IMR-90 (cell line): ENCODE measurements around the gene LMLN.

Source experiments
- CEBPB ChIP-seq: IDR thresholded peaks from 2 replicates; pipeline ENCODE4 v1.6.1; 2012; ENCODE audit warnings: low read depth, low read length, improper control_type of control experiment
- CHD1 ChIP-seq: IDR thresholded peaks from 2 replicates; pipeline ENCODE4 v1.6.1; 2012; ENCODE audit warnings: low read depth, low read length, improper control_type of control experiment
- CTCF ChIP-seq: conservative IDR thresholded peaks from 2 replicates; pipeline ENCODE4 v1.5.1; 2012; ENCODE audit warnings: mild to moderate bottlenecking, low read depth, low read length, improper control_type of control experiment
- ELK1 ChIP-seq: fragments of 150-350 bp; IDR thresholded peaks from 2 replicates; pipeline ENCODE4 v1.6.1; 2016; ENCODE audit warnings: low read depth, mild to moderate bottlenecking, low read length, moderate library complexity, borderline replicate concordance
- FOS ChIP-seq: fragments of 150-350 bp; IDR thresholded peaks from 2 replicates; pipeline ENCODE4 v1.6.1; 2016; ENCODE audit warnings: low read depth, low read length
- MAZ ChIP-seq: IDR thresholded peaks from 2 replicates; pipeline ENCODE4 v1.6.1; 2012; ENCODE audit warnings: low read depth, mild to moderate bottlenecking, low read length, improper control_type of control experiment, moderate library complexity, borderline replicate concordance
- MXI1 ChIP-seq: IDR thresholded peaks from 2 replicates; pipeline ENCODE4 v1.6.1; 2012; ENCODE audit warnings: low read depth, mild to moderate bottlenecking, low read length, moderate library complexity, borderline replicate concordance
- NFE2L2 ChIP-seq: fragments of 150-350 bp; IDR thresholded peaks from 2 replicates; pipeline ENCODE4 v1.6.1; 2016; ENCODE audit warnings: low read depth, mild to moderate bottlenecking, low read length
- POLR2A ChIP-seq: IDR thresholded peaks from 2 replicates; pipeline ENCODE4 v1.6.1; 2012; ENCODE audit warnings: mild to moderate bottlenecking, low read depth, low read length
- RAD21 ChIP-seq: IDR thresholded peaks from 2 replicates; pipeline ENCODE4 v1.6.1; 2012; ENCODE audit warnings: low read length, improper control_type of control experiment
- RCOR1 ChIP-seq: IDR thresholded peaks from 2 replicates; pipeline ENCODE4 v1.6.1; 2012; ENCODE audit warnings: mild to moderate bottlenecking, low read length, improper control_type of control experiment; ENCODE audit not compliant: insufficient replicate concordance
- SMC3 ChIP-seq: fragments of 150-350 bp; IDR thresholded peaks from 2 replicates; pipeline ENCODE4 v1.6.1; 2016; ENCODE audit warnings: low read depth, mild to moderate bottlenecking, antibody characterized with exemption, low read length, moderate library complexity
- USF2 ChIP-seq: fragments of 150-350 bp; IDR thresholded peaks from 2 replicates; pipeline ENCODE4 v1.6.1; 2017; ENCODE audit warnings: mild to moderate bottlenecking, antibody characterized with exemption, low read length, low read depth

GRCh38 chr3:198025644-198026043 lies 65.6 kb downstream of the LMLN start:
- TF ChIP-seq CTCF (no peak), SMC3 (no peak), POLR2A (no peak), RAD21 (no peak), CHD1 (no peak), ELK1 (no peak), USF2 (no peak), NFE2L2 (no peak), RCOR1 (no peak), CEBPB (no peak), MXI1 (no peak), FOS (no peak), MAZ (no peak)
